Ascending aorta (tissue), 2 donors: Measurements from ENCODE around the gene MPZL1. TPM values are rescaled to one million over a fixed set of nuclear protein-coding genes. Genes with fewer than 3 reads are reported as not detected.
A peak's percentile ranks its signal among the peaks of the same experiment; 100 is the strongest.

Source experiments
- DNase-seq, 2 donors: peaks; one replicate each; pipeline ENCODE4 v3.0.0-alpha.2; 2019; ENCODE audit warnings: low spot score in 2 of 2
- H3K27ac ChIP-seq, 2 donors: fragments of 200-600 bp; sonication (generic); one replicate each; pipeline ENCODE4 v1.5.1; 2016 to 2017; ENCODE audit warnings: mild to moderate bottlenecking in 1 of 2
- H3K27me3 ChIP-seq: fragments of 200-600 bp; sonication (generic); one replicate; pipeline ENCODE4 v1.5.1; 2017
- H3K36me3 ChIP-seq, 2 donors: fragments of 200-600 bp; sonication (generic); one replicate each; pipeline ENCODE4 v1.5.1; 2016
- H3K4me1 ChIP-seq, 2 donors: fragments of 200-600 bp; sonication (generic); one replicate each; pipeline ENCODE4 v1.5.1; 2016 to 2017; ENCODE audit warnings: mild to moderate bottlenecking in 1 of 2
- H3K4me3 ChIP-seq, 2 donors: fragments of 200-600 bp; sonication (generic); one replicate each; pipeline ENCODE4 v1.5.1; 2016 to 2017; ENCODE audit warnings: mild to moderate bottlenecking in 1 of 2
- H3K9me3 ChIP-seq, 2 donors: fragments of 200-600 bp; sonication (generic); one replicate each; pipeline ENCODE4 v1.5.1; 2016
- intact Hi-C: fragments of 100-400 bp; cut with DNase I; formaldehyde crosslinking; loops from one replicate; pipeline ENCODE4 v1.15.1; 2023
- total RNA-seq: library from RNA; depleted of rRNA; stranded (reverse); fragments of >200 nt; gene quantifications from one replicate; pipeline ENCODE4 v1.1.0, GENCODE V29; 2016
- TF ChIP-seq, protein P1 (sequence below), 3 experiments: fragments of 200-600 bp in 2 of 3; fragments of 450-650 bp in 1 of 3; sonication (generic) in 2 of 3; IDR thresholded peaks; one replicate each; pipeline ENCODE4 v1.5.1; 2016 to 2019; ENCODE audit warnings: antibody characterized with exemption in 3 of 3, mild to moderate bottlenecking in 1 of 3, moderate library complexity in 1 of 3

Gene MPZL1
- total RNA-seq, 1 donor from 2014 or later, result 58.9 TPM

- Histone ChIP-seq H3K36me3 (no peaks in the 10 kb centered on the region), H3K4me1 (peaks cover 7 to 12% of the 10 kb centered on the region in 2 donors), H3K27ac (no peak overlapping the region), H3K4me3 (no peak overlapping the region), H3K27me3 (no peaks in the 10 kb centered on the region), H3K9me3 (no peaks in the 10 kb centered on the region)
- intact Hi-C loops, result loop anchor here (1.0 to 10.0 kb wide), 4 partner anchors 88 to 621 kb away; no protein-coding TSS in a partner anchor
- TF ChIP-seq, protein P1, sequence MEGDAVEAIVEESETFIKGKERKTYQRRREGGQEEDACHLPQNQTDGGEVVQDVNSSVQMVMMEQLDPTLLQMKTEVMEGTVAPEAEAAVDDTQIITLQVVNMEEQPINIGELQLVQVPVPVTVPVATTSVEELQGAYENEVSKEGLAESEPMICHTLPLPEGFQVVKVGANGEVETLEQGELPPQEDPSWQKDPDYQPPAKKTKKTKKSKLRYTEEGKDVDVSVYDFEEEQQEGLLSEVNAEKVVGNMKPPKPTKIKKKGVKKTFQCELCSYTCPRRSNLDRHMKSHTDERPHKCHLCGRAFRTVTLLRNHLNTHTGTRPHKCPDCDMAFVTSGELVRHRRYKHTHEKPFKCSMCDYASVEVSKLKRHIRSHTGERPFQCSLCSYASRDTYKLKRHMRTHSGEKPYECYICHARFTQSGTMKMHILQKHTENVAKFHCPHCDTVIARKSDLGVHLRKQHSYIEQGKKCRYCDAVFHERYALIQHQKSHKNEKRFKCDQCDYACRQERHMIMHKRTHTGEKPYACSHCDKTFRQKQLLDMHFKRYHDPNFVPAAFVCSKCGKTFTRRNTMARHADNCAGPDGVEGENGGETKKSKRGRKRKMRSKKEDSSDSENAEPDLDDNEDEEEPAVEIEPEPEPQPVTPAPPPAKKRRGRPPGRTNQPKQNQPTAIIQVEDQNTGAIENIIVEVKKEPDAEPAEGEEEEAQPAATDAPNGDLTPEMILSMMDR (IDR thresholded peaks at IDR 0.05), result peak; percentile 80 to 94 (median 94)
- DNase-seq, result peak in 1 of 2 donors; percentile 91
Observed at GRCh38 chr1:167687919-167688519, 33.8 kb upstream of the MPZL1 start.

GRCh38 chr1:167689567-167689920 lies 32.2 kb upstream of the MPZL1 start:
- TF ChIP-seq, protein P1 (IDR thresholded peaks at IDR 0.05), result no peak
- Histone ChIP-seq H3K27me3 (no peaks in the 10 kb centered on the region), H3K4me1 (peaks cover 4 to 5% of the 10 kb centered on the region in 2 donors), H3K9me3 (no peaks in the 10 kb centered on the region), H3K27ac (no peak overlapping the region), H3K36me3 (no peaks in the 10 kb centered on the region), H3K4me3 (no peak overlapping the region)
- no peak for DNase-seq
- intact Hi-C loops, result loop anchor here (5.0 to 10.0 kb wide), 3 partner anchors 132 to 622 kb away; no protein-coding TSS in a partner anchor

GRCh38 chr1:167690053-167690452 lies 31.7 kb upstream of the MPZL1 start:
- TF ChIP-seq, protein P1 (IDR thresholded peaks at IDR 0.05), result no peak
- Histone ChIP-seq H3K9me3 (no peaks in the 10 kb centered on the region), H3K4me3 (no peak overlapping the region), H3K4me1 (peaks cover 4 to 5% of the 10 kb centered on the region in 2 donors), H3K36me3 (no peaks in the 10 kb centered on the region), H3K27me3 (no peaks in the 10 kb centered on the region), H3K27ac (no peak overlapping the region)
- no peak for DNase-seq
- intact Hi-C loops, result no loop called here

- intact Hi-C loops, result no loop called here
- Histone ChIP-seq H3K27ac (no peak overlapping the region), H3K9me3 (no peaks in the 10 kb centered on the region), H3K36me3 (no peaks in the 10 kb centered on the region), H3K27me3 (no peaks in the 10 kb centered on the region), H3K4me3 (no peak overlapping the region), H3K4me1 (peaks cover 0 to 10% of the 10 kb centered on the region in 2 donors)
- TF ChIP-seq, protein P1 (IDR thresholded peaks at IDR 0.05), result no peak
- DNase-seq, result no peak
Observed at GRCh38 chr1:167693425-167694045, 28.2 kb upstream of the MPZL1 start.

GRCh38 chr1:167694691-167695090 lies 27.1 kb upstream of the MPZL1 start:
- peaks cover 0 to 12% of the 10 kb centered on the region in 2 donors for H3K4me1 ChIP-seq
- H3K9me3 ChIP-seq, result no peaks in the 10 kb centered on the region
- TF ChIP-seq, protein P1 (IDR thresholded peaks at IDR 0.05), result no peak
- no peaks in the 10 kb centered on the region for H3K27me3 ChIP-seq
- H3K27ac ChIP-seq, result no peak overlapping the region
- DNase-seq, result no peak
- intact Hi-C loops, result no loop called here
- no peaks in the 10 kb centered on the region for H3K36me3 ChIP-seq
- no peak overlapping the region for H3K4me3 ChIP-seq
